ENCODE results near the gene ALDOC.

The ALDOC gene

DNA sequence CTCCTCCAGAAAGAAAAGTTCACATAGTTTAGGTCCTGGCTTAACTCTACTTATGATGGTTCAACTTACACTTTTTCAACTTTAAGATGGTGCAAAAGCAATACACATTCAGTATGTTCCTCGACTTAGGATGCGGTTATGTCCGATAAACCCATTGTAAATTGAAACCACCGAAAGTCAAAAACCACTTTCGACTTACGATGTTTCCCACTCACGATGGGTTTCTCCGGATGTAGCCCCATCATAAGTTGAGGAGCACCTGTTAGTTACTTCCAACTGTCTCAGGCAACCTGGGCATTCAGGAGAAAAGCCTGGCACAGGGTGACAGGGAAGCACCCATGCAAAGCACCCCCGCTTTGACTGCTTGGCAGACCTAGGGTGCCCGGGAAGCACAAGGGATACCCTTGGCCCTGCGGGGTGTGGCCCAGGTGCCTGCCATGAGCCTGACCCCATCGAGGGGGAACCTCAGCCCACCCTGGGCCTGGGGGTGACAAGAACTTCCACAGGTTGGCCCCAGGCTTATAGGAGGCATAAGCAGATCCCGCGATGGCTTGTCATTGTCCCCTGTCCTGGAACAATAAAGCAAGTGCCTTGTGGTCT lies 38.3 kb downstream of the ALDOC start:
- H3K4me3 ChIP-seq (ENCODE audit: low read length), result no peak overlapping the region
- no peaks in the 10 kb centered on the region for H3K9me3 ChIP-seq (replicated peaks; ENCODE audit: low read length)
- no peak overlapping the region for H3K9ac ChIP-seq (ENCODE audit: low read depth, low read length)
- peaks cover 4% of the 10 kb centered on the region for H3K4me1 ChIP-seq (ENCODE audit: control insufficient read depth, insufficient read depth, low read length)
- H3K4me2 ChIP-seq (ENCODE audit: low read length), result no peak overlapping the region
- peaks cover 9% of the 10 kb centered on the region for H3K27me3 ChIP-seq (ENCODE audit: control insufficient read depth, insufficient read depth, low read length)
- no peaks in the 10 kb centered on the region for H3K36me3 ChIP-seq (ENCODE audit: insufficient read depth, low read length)

DNA sequence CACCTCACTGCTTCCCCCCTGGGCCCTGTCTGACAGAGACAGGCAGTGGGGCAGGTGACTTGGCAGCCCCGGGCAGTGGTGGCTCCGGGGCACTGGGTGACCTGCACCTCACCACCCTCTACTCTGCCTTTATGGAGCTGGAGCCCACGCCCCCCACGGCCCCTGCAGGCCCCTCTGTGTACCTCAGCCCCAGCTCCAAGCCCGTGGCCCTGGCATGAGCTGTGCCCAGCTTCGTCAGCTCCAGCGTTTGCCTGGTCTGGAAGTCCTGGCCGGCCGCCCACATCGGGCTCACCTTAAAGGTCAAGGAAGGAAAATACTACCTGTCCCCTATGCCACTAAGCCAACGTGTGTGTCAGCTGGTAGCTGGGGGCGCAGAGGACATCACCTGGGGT lies 39.5 kb downstream of the ALDOC start:
- no peak overlapping the region for H3K4me3 ChIP-seq (ENCODE audit: low read length)
- H3K4me2 ChIP-seq (ENCODE audit: low read length), result no peak overlapping the region
- H3K27me3 ChIP-seq (ENCODE audit: control insufficient read depth, insufficient read depth, low read length), result peaks cover 9% of the 10 kb centered on the region
- peaks cover 15% of the 10 kb centered on the region for H3K4me1 ChIP-seq (ENCODE audit: control insufficient read depth, insufficient read depth, low read length)
- no peaks in the 10 kb centered on the region for H3K9me3 ChIP-seq (replicated peaks; ENCODE audit: low read length)
- no peaks in the 10 kb centered on the region for H3K36me3 ChIP-seq (ENCODE audit: insufficient read depth, low read length)
- H3K9ac ChIP-seq (ENCODE audit: low read depth, low read length), result no peak overlapping the region

DNA sequence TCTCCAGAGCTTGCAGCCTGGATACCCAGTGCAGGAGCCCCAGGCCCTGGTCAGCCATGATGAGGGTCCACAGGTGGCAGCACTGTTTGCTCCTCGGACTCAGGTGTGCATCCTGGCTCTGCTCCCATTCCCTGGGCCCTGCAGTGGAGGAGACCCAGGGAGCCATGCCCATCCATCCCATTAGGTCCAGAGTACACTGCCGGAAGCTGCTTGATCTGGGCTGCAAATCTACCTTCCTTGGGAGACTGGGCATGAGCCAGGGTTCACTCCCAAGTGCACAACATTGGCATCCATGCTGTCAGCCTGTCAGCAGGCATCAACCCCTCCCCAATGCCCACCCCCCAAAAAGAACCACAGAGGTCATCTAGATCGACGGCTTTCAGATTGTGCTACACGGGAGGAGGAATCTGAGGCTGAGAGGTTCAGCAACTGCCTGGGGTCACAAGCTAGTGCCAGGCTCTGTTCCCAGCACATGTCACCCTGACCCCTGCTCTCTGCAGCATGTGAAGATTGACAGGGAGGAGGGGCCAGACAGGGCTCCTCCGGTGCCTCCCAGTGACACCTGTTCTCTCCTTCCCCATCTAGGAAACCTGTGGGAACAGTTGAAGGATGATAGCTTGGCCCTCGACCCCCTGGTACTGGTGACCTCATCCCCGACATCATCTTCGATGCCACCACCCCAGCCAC lies 40.0 kb downstream of the ALDOC start:
- peaks cover 9% of the 10 kb centered on the region for H3K27me3 ChIP-seq (ENCODE audit: control insufficient read depth, insufficient read depth, low read length)
- no peak overlapping the region for H3K9ac ChIP-seq (ENCODE audit: low read depth, low read length)
- peaks cover 21% of the 10 kb centered on the region for H3K4me1 ChIP-seq (ENCODE audit: control insufficient read depth, insufficient read depth, low read length)
- no peak overlapping the region for H3K4me3 ChIP-seq (ENCODE audit: low read length)
- no peaks in the 10 kb centered on the region for H3K9me3 ChIP-seq (replicated peaks; ENCODE audit: low read length)
- no peak overlapping the region for H3K4me2 ChIP-seq (ENCODE audit: low read length)
- H3K36me3 ChIP-seq (ENCODE audit: insufficient read depth, low read length), result no peaks in the 10 kb centered on the region

DNA sequence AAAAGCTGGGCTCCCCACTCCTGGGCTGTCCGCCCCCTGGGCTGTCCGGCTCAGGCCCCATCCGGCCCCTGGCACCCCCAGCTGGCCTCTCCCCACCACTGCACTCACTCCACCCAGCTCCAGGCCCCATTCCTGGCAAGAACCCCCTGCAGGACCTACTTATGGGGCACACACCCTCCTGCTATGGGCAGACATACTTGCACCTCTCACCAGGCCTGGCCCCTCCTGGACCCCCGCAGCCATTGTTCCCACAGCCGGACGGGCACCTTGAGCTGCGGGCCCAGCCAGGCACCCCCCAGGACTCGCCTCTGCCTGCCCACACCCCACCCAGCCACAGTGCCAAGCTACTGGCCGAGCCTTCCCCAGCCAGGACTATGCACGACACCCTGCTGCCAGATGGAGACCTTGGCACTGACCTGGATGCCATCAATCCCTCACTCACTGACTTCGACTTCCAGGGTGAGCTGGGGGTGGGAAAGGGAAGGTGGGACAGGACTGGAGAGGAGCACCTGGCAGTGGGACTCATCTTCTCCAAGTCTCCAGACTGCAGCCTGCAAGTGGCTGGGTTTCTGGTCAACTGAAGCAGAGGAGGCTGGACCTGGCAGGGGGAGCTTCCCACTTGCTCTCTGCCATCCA lies 41.8 kb downstream of the ALDOC start:
- no peak overlapping the region for H3K9ac ChIP-seq (ENCODE audit: low read depth, low read length)
- peaks cover 21% of the 10 kb centered on the region for H3K4me1 ChIP-seq (ENCODE audit: control insufficient read depth, insufficient read depth, low read length)
- peaks cover 9% of the 10 kb centered on the region for H3K27me3 ChIP-seq (ENCODE audit: control insufficient read depth, insufficient read depth, low read length)
- no peak overlapping the region for H3K4me3 ChIP-seq (ENCODE audit: low read length)
- H3K4me2 ChIP-seq (ENCODE audit: low read length), result no peak overlapping the region
- no peaks in the 10 kb centered on the region for H3K36me3 ChIP-seq (ENCODE audit: insufficient read depth, low read length)
- H3K9me3 ChIP-seq (replicated peaks; ENCODE audit: low read length), result no peaks in the 10 kb centered on the region

DNA sequence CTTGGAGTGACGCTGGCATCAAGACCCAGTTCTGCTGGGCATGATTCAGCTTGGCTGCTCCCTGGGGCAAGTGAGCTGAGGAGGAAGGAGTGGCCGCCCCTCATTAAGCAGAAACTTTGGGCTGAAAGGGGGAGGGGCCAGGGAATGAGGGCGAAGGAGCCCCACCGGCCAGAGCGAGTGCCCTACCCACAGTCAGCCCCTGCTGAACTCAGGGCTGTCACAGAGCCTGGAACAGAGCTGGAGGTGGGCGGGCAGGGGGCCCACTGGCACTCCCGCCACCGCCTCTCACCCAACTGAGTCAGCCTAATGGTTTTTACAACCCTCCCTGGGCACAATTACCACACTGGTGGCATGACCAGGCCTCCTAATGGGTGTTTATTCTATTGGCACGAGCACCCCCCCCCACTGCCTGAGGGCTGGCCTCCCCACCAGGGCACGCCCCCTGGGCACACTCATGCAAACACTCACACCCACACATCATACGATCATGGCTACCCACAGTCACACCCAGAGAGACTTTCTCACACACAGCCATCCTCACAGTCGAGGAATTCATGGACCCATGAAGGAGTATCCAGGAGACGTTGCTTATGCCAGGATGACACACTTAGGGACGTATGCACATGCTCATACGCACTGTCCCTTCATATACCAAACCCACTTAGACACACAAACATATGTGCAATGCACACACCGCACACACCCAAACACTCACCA lies 43.4 kb downstream of the ALDOC start:
- Histone ChIP-seq H3K36me3 (ENCODE audit: insufficient read depth, low read length) (no peaks in the 10 kb centered on the region), H3K4me2 (ENCODE audit: low read length) (peak overlapping the region; percentile 26), H3K9ac (ENCODE audit: low read depth, low read length) (no peak overlapping the region), H3K4me3 (ENCODE audit: low read length) (no peak overlapping the region), H3K9me3 (replicated peaks; ENCODE audit: low read length) (no peaks in the 10 kb centered on the region), H3K27me3 (ENCODE audit: control insufficient read depth, insufficient read depth, low read length) (peaks cover 4% of the 10 kb centered on the region), H3K4me1 (ENCODE audit: control insufficient read depth, insufficient read depth, low read length) (peaks cover 26% of the 10 kb centered on the region)

DNA sequence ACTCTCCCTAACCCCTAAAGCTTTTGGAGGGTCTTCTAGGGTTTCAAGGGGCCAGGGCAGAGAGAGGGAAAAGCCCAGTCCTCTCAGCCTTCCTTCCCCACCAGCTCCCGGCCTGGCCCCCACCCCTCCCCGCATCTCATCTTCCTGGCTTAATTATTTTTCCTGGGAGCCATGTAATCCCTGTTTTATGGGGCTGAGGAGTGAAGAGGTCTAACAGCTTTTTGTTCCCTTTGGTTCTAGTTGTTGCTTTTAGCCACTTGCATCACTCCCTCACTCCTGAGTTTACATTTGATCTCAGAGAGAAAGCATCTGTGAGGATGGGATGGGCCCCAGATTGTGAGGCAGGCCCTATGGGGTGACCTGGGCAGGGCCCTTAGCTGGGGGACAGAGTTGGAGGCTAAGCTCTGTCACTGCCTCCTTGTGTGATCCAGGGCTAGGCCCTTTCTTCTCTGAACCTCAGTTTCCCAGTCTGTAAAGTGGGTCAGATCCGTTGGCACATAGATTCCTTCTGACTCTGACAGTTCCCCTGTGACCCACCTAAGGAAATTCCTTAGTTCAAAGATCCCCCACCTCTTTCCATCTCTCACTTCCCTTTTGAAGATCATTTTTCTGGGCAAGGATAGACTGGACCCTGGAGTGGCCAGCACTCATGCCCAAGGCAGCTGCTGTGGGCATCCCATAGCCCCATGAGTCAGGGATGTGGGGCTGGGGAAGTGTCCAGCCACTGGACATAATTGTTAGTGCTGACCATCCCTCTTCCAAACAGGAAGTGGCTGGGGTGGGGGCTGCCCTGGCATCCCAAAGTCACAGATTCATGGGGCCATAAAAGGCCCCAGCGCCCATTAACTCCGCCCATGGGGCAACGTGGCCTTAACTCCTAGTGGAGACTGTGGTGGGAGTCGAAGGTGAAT lies 44.4 kb downstream of the ALDOC start:
- Histone ChIP-seq H3K36me3 (ENCODE audit: insufficient read depth, low read length) (no peaks in the 10 kb centered on the region), H3K9me3 (replicated peaks; ENCODE audit: low read length) (no peaks in the 10 kb centered on the region), H3K4me3 (ENCODE audit: low read length) (no peak overlapping the region), H3K27me3 (ENCODE audit: control insufficient read depth, insufficient read depth, low read length) (no peaks in the 10 kb centered on the region), H3K9ac (ENCODE audit: low read depth, low read length) (peak overlapping the region; percentile 19), H3K4me2 (ENCODE audit: low read length) (peak overlapping the region; percentile 26), H3K4me1 (ENCODE audit: control insufficient read depth, insufficient read depth, low read length) (peaks cover 32% of the 10 kb centered on the region)

DNA sequence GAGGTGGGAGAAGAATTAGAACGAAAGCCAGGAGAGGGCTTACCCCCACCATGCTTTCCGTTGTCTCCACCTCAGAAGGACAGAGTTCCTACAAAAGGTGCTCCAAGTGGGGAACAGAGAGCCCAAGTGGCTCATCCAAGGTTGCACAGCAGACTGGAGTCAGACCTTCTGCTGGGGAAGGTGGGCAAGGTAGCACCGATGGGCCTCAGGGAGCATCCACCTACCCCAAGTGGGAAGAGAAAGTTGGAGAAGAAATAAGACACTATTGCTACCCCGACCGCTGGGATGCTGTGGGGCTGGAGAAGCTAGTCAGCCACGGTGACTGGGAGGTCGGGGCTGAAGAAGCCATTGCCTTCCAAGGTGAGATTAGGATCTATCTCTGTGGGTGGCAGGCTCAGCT lies 45.8 kb downstream of the ALDOC start:
- H3K36me3 ChIP-seq (ENCODE audit: insufficient read depth, low read length), result no peaks in the 10 kb centered on the region
- H3K4me3 ChIP-seq (ENCODE audit: low read length), result no peak overlapping the region
- no peaks in the 10 kb centered on the region for H3K27me3 ChIP-seq (ENCODE audit: control insufficient read depth, insufficient read depth, low read length)
- H3K9me3 ChIP-seq (replicated peaks; ENCODE audit: low read length), result no peaks in the 10 kb centered on the region
- no peak overlapping the region for H3K9ac ChIP-seq (ENCODE audit: low read depth, low read length)
- peaks cover 42% of the 10 kb centered on the region for H3K4me1 ChIP-seq (ENCODE audit: control insufficient read depth, insufficient read depth, low read length)
- H3K4me2 ChIP-seq (ENCODE audit: low read length), result no peak overlapping the region

DNA sequence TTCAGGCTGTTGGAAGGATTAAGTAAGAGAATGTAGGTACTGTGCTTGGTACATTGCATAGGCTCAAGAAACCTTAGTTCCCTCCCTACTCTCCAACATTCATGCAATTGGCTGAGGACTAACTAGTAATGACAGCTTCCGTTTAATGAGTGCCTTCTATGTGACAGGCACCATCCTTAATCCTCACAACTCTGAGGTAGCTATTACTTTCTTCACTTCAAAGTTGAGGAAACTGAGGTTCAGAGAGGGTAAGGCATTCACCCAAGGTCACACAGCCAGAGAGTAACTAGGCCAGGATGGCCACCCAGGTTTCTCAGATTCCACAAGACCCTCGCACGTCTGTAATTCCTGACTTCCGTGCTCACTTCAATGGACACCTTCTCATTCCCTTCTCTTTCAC lies 46.4 kb downstream of the ALDOC start:
- no peaks in the 10 kb centered on the region for H3K36me3 ChIP-seq (ENCODE audit: insufficient read depth, low read length)
- no peak overlapping the region for H3K9ac ChIP-seq (ENCODE audit: low read depth, low read length)
- no peaks in the 10 kb centered on the region for H3K9me3 ChIP-seq (replicated peaks; ENCODE audit: low read length)
- no peaks in the 10 kb centered on the region for H3K27me3 ChIP-seq (ENCODE audit: control insufficient read depth, insufficient read depth, low read length)
- H3K4me3 ChIP-seq (ENCODE audit: low read length), result no peak overlapping the region
- peaks cover 49% of the 10 kb centered on the region for H3K4me1 ChIP-seq (ENCODE audit: control insufficient read depth, insufficient read depth, low read length)
- H3K4me2 ChIP-seq (ENCODE audit: low read length), result no peak overlapping the region

DNA sequence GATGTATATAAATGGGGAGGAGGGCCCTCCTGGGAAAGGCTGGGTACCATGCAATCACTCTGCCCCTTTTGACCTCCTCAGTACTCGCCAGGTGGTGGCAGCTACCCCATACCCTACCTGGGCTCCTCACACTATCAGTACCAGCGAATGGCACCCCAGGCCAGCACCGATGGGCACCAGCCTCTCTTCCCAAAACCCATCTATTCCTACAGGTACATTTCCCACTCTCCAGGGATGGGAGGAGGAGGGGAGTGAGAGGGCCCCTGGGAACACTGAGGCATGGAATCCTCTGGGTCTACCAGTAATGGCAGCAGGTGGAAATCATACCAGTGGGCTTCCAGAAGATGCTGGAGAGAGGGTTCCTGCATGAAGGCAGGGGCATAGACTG lies 47.7 kb downstream of the ALDOC start:
- no peak overlapping the region for H3K4me2 ChIP-seq (ENCODE audit: low read length)
- no peaks in the 10 kb centered on the region for H3K9me3 ChIP-seq (replicated peaks; ENCODE audit: low read length)
- H3K4me3 ChIP-seq (ENCODE audit: low read length), result no peak overlapping the region
- H3K36me3 ChIP-seq (ENCODE audit: insufficient read depth, low read length), result no peaks in the 10 kb centered on the region
- peaks cover 56% of the 10 kb centered on the region for H3K4me1 ChIP-seq (ENCODE audit: control insufficient read depth, insufficient read depth, low read length)
- no peak overlapping the region for H3K9ac ChIP-seq (ENCODE audit: low read depth, low read length)
- H3K27me3 ChIP-seq (ENCODE audit: control insufficient read depth, insufficient read depth, low read length), result no peaks in the 10 kb centered on the region

DNA sequence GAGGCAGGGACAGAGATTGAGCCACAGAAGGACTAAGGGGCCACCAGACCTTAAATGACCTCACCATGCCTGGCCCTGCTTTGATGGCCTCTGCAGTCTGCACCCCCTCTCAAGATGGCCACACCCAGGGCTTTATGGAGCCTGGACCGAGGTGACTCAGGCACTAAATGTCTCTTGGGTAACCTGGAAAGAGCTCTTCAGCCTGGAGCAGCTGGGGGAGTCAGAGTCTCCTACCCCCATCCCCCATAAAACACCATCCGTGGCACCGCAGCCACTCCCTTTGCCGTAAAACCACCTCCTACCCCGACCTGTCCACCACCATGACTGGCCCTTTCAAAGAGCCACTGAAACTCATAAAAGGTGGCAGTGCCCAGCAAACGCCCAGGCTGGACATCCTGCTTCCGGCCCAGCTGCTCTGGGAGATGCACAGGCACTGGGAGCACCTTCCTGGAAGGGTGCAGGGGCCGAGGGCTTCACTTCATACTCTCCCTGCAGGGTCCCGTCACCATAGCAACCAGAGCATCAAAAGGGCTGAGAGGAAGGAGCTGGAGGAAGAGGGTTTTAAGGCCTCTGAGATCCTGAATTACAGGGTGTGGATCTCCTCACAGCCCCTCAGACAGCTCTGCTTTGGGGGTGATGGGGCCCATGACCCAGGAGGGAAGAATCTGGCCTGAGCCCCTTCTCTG lies 48.2 kb downstream of the ALDOC start:
- peak overlapping the region; percentile 29 for H3K4me2 ChIP-seq (ENCODE audit: low read length)
- H3K27me3 ChIP-seq (ENCODE audit: control insufficient read depth, insufficient read depth, low read length), result no peaks in the 10 kb centered on the region

More for the DNA sequence above, 48.2 kb downstream of the ALDOC start:
- H3K4me1 ChIP-seq (ENCODE audit: control insufficient read depth, insufficient read depth, low read length), result peaks cover 53% of the 10 kb centered on the region
- no peak overlapping the region for H3K4me3 ChIP-seq (ENCODE audit: low read length)
- no peaks in the 10 kb centered on the region for H3K36me3 ChIP-seq (ENCODE audit: insufficient read depth, low read length)
- no peak overlapping the region for H3K9ac ChIP-seq (ENCODE audit: low read depth, low read length)
- H3K9me3 ChIP-seq (replicated peaks; ENCODE audit: low read length), result no peaks in the 10 kb centered on the region
